Neuronal stem cell (in vitro differentiated cells): ENCODE data around the gene PTAR1.
"Not testable (repeated sequence)": the region's sequence is repeated elsewhere in the genome, so short reads cannot be mapped to it uniquely, and the experiment has no call there.

Source experiments
- DNase-seq: peaks from one replicate; pipeline ENCODE4 v3.0.0-alpha.2; 2013; ENCODE audit warnings: low spot score
- H2AFZ ChIP-seq: one replicate; pipeline ENCODE4 v1.6.1; 2013; ENCODE audit warnings: mild to moderate bottlenecking, low read length, inconsistent platforms
- H2AK5ac ChIP-seq: 2 replicates; pipeline ENCODE4 v1.6.1; 2013; ENCODE audit warnings: low read depth, mild to moderate bottlenecking, inconsistent platforms, low read length, moderate library complexity, mixed read lengths
- H2BK120ac ChIP-seq: 2 replicates; pipeline ENCODE4 v1.6.1; 2013; ENCODE audit warnings: low read depth, mild to moderate bottlenecking, inconsistent platforms, low read length, moderate library complexity, mixed read lengths
- H2BK12ac ChIP-seq: one replicate; pipeline ENCODE4 v1.6.1; 2013; ENCODE audit warnings: low read length, inconsistent platforms
- H2BK15ac ChIP-seq: 2 replicates; pipeline ENCODE4 v1.6.1; 2013; ENCODE audit warnings: mild to moderate bottlenecking, low read length, inconsistent platforms, mixed read lengths
- H2BK5ac ChIP-seq: one replicate; pipeline ENCODE4 v1.6.1; 2013; ENCODE audit warnings: inconsistent platforms, mild to moderate bottlenecking, low read length, moderate library complexity
- H3K14ac ChIP-seq: one replicate; pipeline ENCODE4 v1.6.1; 2013; ENCODE audit warnings: low read length, inconsistent platforms
- H3K18ac ChIP-seq: 2 replicates; pipeline ENCODE4 v1.6.1; 2013; ENCODE audit warnings: low read length, inconsistent platforms
- H3K23ac ChIP-seq: 2 replicates; pipeline ENCODE4 v1.6.1; 2013; ENCODE audit warnings: low read depth, mild to moderate bottlenecking, mixed read lengths, low read length, inconsistent platforms; ENCODE audit not compliant: poor library complexity
- H3K27ac ChIP-seq: replicated peaks from 3 replicates; pipeline ENCODE4 v1.5.1; 2013; ENCODE audit warnings: low read length, inconsistent platforms
- H3K27me3 ChIP-seq, 3 experiments: 2 replicates each; pipeline ENCODE4 v1.6.1; 2013; ENCODE audit warnings: low read length in 3 of 3, mild to moderate bottlenecking in 2 of 3, inconsistent platforms in 1 of 3, low read depth in 1 of 3, mixed read lengths in 1 of 3, moderate library complexity in 1 of 3; ENCODE audit not compliant: control insufficient read depth in 3 of 3, insufficient read depth in 3 of 3
- H3K36me3 ChIP-seq, 2 donors: replicated peaks in 1 of 2; 2 replicates each; pipeline ENCODE4 v1.6.1; 2013; ENCODE audit warnings: low read length in 2 of 2; ENCODE audit not compliant: control insufficient read depth in 2 of 2, insufficient read depth in 2 of 2
- H3K4ac ChIP-seq: 2 replicates; pipeline ENCODE4 v1.6.1; 2013; ENCODE audit warnings: inconsistent platforms, mild to moderate bottlenecking, low read length, moderate library complexity
- H3K4me1 ChIP-seq, 2 donors: 1 replicate in 1 of 2; 2 replicates in 1 of 2; pipeline ENCODE4 v1.6.1; 2013; ENCODE audit warnings: low read length in 2 of 2, low read depth in 1 of 2; ENCODE audit not compliant: control insufficient read depth in 2 of 2, insufficient read depth in 1 of 2
- H3K4me2 ChIP-seq: one replicate; pipeline ENCODE4 v1.6.1; 2013; ENCODE audit warnings: mild to moderate bottlenecking, low read length, inconsistent platforms; ENCODE audit not compliant: insufficient read depth, poor library complexity, severe bottlenecking
- H3K4me3 ChIP-seq, 2 donors: 2 replicates each; pipeline ENCODE4 v1.5.1; 2013; ENCODE audit warnings: low read length in 2 of 2, mild to moderate bottlenecking in 2 of 2, inconsistent platforms in 1 of 2, moderate library complexity in 1 of 2
- H3K79me1 ChIP-seq: one replicate; pipeline ENCODE4 v1.6.1; 2013; ENCODE audit warnings: low read depth, mild to moderate bottlenecking, inconsistent platforms, low read length, moderate library complexity
- H3K9ac ChIP-seq: one replicate; pipeline ENCODE4 v1.6.1; 2013; ENCODE audit warnings: mild to moderate bottlenecking, low read depth, low read length, inconsistent platforms; ENCODE audit not compliant: poor library complexity
- H3K9me3 ChIP-seq, 2 donors: replicated peaks in 1 of 2; 2 replicates each; pipeline versions ENCODE3 to v1.6.1; 2013; ENCODE audit warnings: low read length in 2 of 2, mild to moderate bottlenecking in 2 of 2, inconsistent platforms in 1 of 2, low read depth in 1 of 2, mixed read lengths in 1 of 2, moderate library complexity in 1 of 2; ENCODE audit not compliant: control insufficient read depth in 2 of 2, insufficient read depth in 1 of 2
- H4K8ac ChIP-seq: one replicate; pipeline ENCODE4 v1.6.1; 2013; ENCODE audit warnings: low read depth, mild to moderate bottlenecking, inconsistent platforms, low read length, moderate library complexity
- H4K91ac ChIP-seq: one replicate; pipeline ENCODE4 v1.6.1; 2013; ENCODE audit warnings: low read length, low read depth, mild to moderate bottlenecking, inconsistent platforms; ENCODE audit not compliant: poor library complexity
- WGBS, 2 donors: extraction: QIAGEN DNeasy Blood & Tissue Kit; methylation state at CpG; one replicate each; pipeline ENCODE4 v1.1.7; 2013; ENCODE audit warnings: missing lambda C conversion rate in 2 of 2, mixed read lengths in 1 of 2; ENCODE audit not compliant: insufficient read length in 2 of 2, insufficient replicate concordance in 1 of 2; ENCODE audit errors: extremely low coverage in 2 of 2; 5-methylcytosine and 5-hydroxymethylcytosine counted together

The PTAR1 gene

DNA sequence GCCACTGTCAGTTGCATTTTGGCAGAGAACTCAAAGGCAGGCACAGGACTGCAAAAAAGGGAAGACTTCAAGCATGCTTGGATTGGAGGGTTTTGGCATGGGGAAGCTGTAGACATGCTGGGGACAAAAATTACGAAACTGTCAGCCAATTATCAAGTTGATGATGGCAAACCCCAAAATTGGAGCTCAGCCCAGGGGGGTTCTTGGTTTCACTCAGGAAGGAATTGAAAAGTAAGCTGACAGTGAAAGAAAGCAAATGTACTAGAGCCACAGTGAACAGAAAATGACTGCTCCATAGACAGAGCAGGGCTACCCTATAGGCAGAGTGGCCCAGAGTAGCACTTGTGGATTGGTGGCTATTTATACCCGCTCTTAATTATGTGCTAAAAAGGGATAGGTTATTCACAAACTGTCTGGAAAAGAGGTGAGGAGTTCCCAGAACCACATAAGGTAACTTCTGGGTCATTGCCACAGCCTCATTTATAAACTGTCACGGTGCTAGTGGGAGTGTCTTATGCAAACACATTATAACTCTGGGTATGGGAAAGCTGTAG is 46.2 kb upstream of the PTAR1 start:
- H3K4me1 ChIP-seq: no peaks in the 10 kb centered on the region
- no peak overlapping the region for H3K9ac ChIP-seq
- H3K18ac ChIP-seq: no peak overlapping the region
- H3K79me1 ChIP-seq: no peaks in the 10 kb centered on the region
- no peak overlapping the region for H4K8ac ChIP-seq
- H3K23ac ChIP-seq: no peak overlapping the region
- H3K9me3 ChIP-seq: no peaks in the 10 kb centered on the region
- no peak overlapping the region for H2BK12ac ChIP-seq
- no peak overlapping the region for H3K14ac ChIP-seq
- WGBS, 2 donors: no CpG with 5 or more reads among the region's 3 CpGs
- H2AK5ac ChIP-seq: no peak overlapping the region
- H2AFZ ChIP-seq: no peak overlapping the region
- no peak overlapping the region for H4K91ac ChIP-seq
- peaks cover 0 to 22% (median 0%) of the 10 kb centered on the region in 3 experiments for H3K27me3 ChIP-seq
- no peak overlapping the region for H2BK120ac ChIP-seq
- no peaks in the 10 kb centered on the region for H3K36me3 ChIP-seq
- no peak overlapping the region for H3K27ac ChIP-seq
- H3K4me2 ChIP-seq: no peak overlapping the region
- no peak for DNase-seq
- no peak overlapping the region for H2BK15ac ChIP-seq
- H2BK5ac ChIP-seq: no peak overlapping the region
- no peak overlapping the region for H3K4me3 ChIP-seq
- no peak overlapping the region for H3K4ac ChIP-seq

DNA sequence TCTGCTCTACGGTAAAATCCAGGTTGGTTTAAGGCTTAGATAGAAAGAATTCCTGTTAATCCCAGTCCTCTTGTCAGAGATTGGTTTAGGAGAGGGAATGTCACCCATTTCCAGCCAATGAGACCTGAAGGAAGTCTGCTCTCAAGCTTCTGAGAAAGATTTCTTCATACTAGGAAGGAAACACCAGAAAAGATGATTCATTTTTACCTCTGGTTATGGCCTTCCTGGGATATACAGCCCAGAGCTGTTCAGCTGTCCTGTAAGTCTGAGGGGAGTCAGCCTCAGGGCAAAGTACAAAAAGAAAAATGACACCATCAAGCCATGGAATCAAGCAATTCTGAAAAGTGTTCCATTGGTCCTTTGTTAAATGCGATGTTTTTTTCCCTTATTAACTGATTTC is 42.2 kb upstream of the PTAR1 start:
- no peak overlapping the region for H4K8ac ChIP-seq
- H3K4me1 ChIP-seq: no peaks in the 10 kb centered on the region
- no peak overlapping the region for H2BK15ac ChIP-seq
- WGBS, 2 donors: no CpG with 5 or more reads among the region's 2 CpGs
- no peaks in the 10 kb centered on the region for H3K79me1 ChIP-seq
- no peaks in the 10 kb centered on the region for H3K9me3 ChIP-seq
- no peak overlapping the region for H3K9ac ChIP-seq
- H3K4me2 ChIP-seq: no peak overlapping the region
- H2AK5ac ChIP-seq: no peak overlapping the region
- DNase-seq: no peak
- H3K27ac ChIP-seq: no peak overlapping the region
- no peak overlapping the region for H3K23ac ChIP-seq
- no peak overlapping the region for H2BK12ac ChIP-seq
- H3K18ac ChIP-seq: no peak overlapping the region
- no peak overlapping the region for H4K91ac ChIP-seq
- H2BK120ac ChIP-seq: no peak overlapping the region
- H3K36me3 ChIP-seq: no peaks in the 10 kb centered on the region
- peaks cover 0 to 22% (median 0%) of the 10 kb centered on the region in 3 experiments for H3K27me3 ChIP-seq
- H2BK5ac ChIP-seq: no peak overlapping the region
- no peak overlapping the region for H2AFZ ChIP-seq
- no peak overlapping the region for H3K4me3 ChIP-seq
- no peak overlapping the region for H3K14ac ChIP-seq
- H3K4ac ChIP-seq: no peak overlapping the region

DNA sequence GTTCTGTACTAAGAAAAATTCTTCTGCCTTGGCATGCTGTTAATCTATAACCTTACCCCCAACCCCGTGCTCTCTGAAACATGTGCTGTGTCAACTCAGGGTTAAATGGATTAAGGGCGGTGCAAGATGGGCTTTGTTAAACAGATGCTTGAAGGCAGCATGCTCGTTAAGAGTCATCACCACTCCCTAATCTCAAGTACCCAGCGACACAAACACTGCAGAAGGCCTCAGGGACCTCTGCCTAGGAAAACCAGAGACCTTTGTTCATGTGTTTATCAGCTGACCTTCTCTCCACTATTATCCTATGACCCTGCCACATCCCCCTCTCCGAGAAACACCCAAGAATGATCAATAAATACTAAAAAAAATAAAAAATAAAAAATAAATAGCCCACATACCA is 40.2 kb upstream of the PTAR1 start:
- not testable (repeated sequence) for H3K79me1 ChIP-seq, H3K9me3 ChIP-seq, H3K4me1 ChIP-seq, H2BK15ac ChIP-seq, DNase-seq, H2BK120ac ChIP-seq, H3K4me2 ChIP-seq, H4K8ac ChIP-seq, H2AK5ac ChIP-seq, H3K18ac ChIP-seq, H3K4ac ChIP-seq, H3K27ac ChIP-seq, H3K36me3 ChIP-seq, H2AFZ ChIP-seq, H3K14ac ChIP-seq, H3K23ac ChIP-seq, H3K9ac ChIP-seq, H4K91ac ChIP-seq, H2BK5ac ChIP-seq, H3K4me3 ChIP-seq, H2BK12ac ChIP-seq
- WGBS, 2 donors: no CpG with 5 or more reads among the region's 5 CpGs
- peaks cover 0 to 10% (median 0%) of the 10 kb centered on the region in 3 experiments for H3K27me3 ChIP-seq

DNA sequence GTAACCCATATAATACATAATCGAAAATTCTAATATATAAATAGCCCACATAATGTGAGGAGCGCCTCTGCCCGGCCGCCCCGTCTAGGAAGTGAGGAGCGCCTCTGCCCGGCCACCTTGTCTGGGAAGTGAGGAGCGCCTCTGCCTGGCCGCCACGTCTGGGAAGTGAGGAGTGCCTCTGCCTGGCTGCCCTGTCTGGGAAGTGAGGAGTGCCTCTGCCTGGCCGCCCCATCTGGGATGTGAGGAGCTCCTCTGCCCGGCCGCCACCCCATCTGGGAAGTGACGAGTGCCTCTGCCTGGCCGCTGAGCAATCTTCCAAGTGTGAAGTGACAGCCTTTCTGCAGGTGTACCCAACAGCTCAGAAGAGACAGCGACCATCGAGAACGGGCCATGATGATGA is 39.7 kb upstream of the PTAR1 start:
- H3K23ac ChIP-seq, H2BK15ac ChIP-seq, H3K79me1 ChIP-seq, H3K4me2 ChIP-seq, H3K4me1 ChIP-seq, H2AK5ac ChIP-seq, H2BK120ac ChIP-seq, H2BK12ac ChIP-seq, H3K27ac ChIP-seq, H3K18ac ChIP-seq, H2BK5ac ChIP-seq, H3K9me3 ChIP-seq, H3K14ac ChIP-seq, H3K36me3 ChIP-seq, DNase-seq, H4K8ac ChIP-seq, H3K9ac ChIP-seq, H3K4ac ChIP-seq, H4K91ac ChIP-seq, H3K27me3 ChIP-seq, H2AFZ ChIP-seq, H3K4me3 ChIP-seq: not testable (repeated sequence)
- WGBS, 2 donors: no CpG with 5 or more reads among the region's 18 CpGs
